Gastrocnemius medialis (tissue), 4 donors: Measurements from ENCODE around the gene CCSER1.

Experiments
- POLR2A ChIP-seq, 2 donors: fragments of 450-650 bp; IDR thresholded peaks; one replicate each; pipeline ENCODE4 v1.6.1; 2017; ENCODE audit warnings: antibody characterized with exemption in 2 of 2, mild to moderate bottlenecking in 2 of 2, moderate library complexity in 2 of 2
- TF ChIP-seq, protein P1 (sequence below), 5 experiments: fragments of 450-650 bp in 3 of 5; fragments of 200-600 bp in 2 of 5; sonication (generic) in 2 of 5; IDR thresholded peaks in 4 of 5; conservative IDR thresholded peaks in 1 of 5; 1 replicate in 4 of 5; 2 replicates in 1 of 5; pipeline ENCODE4 v1.5.1; 2016 to 2019; ENCODE audit warnings: antibody characterized with exemption in 5 of 5, mild to moderate bottlenecking in 3 of 5, moderate library complexity in 3 of 5

DNA sequence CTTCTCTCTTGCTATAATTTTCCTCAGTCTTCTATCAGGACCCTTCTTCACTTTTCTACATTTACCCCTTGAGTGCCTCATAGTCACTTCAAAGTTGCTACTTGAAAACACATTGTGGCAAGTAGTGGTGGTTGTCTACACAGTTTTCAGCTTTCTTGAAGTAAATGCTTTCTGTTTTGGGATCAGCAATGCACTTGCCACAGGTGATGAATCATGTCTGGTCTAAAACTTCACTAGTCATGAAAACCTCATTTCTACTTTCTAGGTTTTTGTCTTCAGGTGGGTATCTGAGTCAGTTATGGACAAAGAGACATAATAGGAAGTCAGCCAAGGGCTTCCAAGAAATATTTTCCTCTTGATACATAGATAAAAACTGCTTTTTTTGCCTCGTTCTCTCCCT, 359.2 kb downstream of the CCSER1 start:
- TF ChIP-seq POLR2A (IDR thresholded peaks at IDR 0.05): no peak
- TF ChIP-seq, protein P1, sequence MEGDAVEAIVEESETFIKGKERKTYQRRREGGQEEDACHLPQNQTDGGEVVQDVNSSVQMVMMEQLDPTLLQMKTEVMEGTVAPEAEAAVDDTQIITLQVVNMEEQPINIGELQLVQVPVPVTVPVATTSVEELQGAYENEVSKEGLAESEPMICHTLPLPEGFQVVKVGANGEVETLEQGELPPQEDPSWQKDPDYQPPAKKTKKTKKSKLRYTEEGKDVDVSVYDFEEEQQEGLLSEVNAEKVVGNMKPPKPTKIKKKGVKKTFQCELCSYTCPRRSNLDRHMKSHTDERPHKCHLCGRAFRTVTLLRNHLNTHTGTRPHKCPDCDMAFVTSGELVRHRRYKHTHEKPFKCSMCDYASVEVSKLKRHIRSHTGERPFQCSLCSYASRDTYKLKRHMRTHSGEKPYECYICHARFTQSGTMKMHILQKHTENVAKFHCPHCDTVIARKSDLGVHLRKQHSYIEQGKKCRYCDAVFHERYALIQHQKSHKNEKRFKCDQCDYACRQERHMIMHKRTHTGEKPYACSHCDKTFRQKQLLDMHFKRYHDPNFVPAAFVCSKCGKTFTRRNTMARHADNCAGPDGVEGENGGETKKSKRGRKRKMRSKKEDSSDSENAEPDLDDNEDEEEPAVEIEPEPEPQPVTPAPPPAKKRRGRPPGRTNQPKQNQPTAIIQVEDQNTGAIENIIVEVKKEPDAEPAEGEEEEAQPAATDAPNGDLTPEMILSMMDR (IDR thresholded peaks at IDR 0.05 in 4 of 5, conservative IDR thresholded peaks at IDR 0.05 in 1 of 5): no peak
